ENCODE results near the gene FXYD2.
"Not testable (repeated sequence)": the region's sequence is repeated elsewhere in the genome, so short reads cannot be mapped to it uniquely, and the experiment has no call there.

The FXYD2 gene

GRCh38 chr11:117824571-117825537 lies at the start of gene FXYD2:
Gene FXYD2 (minus strand): TSS chr11:117824744. CDS start chr11:117824678, 66 bp downstream.
- DNase-seq (ENCODE audit: low read depth in 2 of 2): no peak

GRCh38 chr11:117873828-117874125 lies 49.2 kb upstream of the FXYD2 start:
- no peak for DNase-seq (ENCODE audit: low read depth in 2 of 2)

DNA sequence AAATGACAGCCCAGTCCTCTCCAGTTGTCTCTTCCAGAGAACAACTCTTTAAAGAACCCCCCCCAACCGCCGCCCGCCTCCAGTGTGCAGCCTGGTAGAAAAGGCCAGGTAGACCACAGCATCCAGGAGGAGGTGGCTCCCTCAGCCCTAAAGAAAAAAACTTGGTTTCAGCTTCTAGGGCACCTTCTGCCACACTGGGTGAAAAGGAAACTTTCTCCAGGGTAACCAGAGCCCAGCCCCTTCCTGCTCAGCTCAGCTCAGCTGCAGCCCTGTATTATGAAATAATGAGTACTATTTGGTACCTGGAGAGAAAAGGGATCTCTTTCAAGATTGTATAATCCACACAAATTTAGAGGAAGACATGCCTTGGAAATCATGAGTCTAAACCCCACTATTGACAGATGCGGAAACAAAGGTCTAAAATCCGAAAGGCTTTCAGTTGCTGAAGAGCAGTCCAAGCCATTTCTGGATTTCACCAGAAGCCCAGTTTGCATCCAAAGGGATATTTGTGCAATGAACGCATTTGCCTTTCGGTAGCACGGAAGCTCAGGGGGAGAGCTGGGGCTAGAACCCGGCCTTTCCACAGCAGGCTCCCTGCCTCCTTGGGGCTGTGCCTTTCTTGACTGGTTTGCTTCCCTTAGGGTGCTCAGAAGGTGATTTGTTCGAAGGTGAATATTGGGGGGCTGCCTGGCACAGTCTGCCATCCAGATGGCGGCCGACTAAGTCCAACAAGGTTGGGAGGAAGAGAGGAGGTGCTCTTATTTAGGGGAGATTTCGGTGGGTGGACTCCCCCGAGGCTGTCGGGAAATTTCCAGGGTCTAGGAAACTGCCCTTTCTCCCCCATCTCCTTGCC lies 48.7 kb upstream of the FXYD2 start:
- DNase-seq (ENCODE audit: low read depth in 2 of 2): no peak

DNA sequence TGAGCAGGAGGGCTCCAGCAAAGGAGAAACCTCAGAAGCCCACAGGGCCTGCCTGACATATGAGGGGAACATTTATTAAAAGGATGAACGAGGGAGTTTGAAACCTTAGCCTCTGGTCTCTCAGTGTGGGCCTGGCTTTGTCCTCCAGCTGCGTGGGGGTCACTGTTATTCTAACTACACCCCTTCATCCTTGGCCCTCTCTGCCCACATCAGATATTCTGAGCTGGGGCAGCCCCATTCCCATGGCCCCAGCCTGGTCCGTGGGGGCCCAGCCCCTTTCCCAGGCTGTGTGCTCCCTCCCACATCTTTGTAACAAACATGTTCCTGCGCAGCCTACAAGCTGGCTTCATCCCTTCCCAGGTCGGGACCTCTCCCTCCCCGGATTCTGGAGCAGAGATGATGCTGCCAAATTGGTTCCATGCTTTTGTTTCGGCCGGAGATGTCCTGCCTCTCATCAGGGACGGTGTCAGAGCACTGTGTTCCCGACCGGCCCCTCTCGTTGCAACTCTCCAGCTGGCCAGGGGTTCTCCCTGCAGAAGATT lies 47.9 kb upstream of the FXYD2 start:
- DNase-seq (ENCODE audit: low read depth in 2 of 2): no peak

DNA sequence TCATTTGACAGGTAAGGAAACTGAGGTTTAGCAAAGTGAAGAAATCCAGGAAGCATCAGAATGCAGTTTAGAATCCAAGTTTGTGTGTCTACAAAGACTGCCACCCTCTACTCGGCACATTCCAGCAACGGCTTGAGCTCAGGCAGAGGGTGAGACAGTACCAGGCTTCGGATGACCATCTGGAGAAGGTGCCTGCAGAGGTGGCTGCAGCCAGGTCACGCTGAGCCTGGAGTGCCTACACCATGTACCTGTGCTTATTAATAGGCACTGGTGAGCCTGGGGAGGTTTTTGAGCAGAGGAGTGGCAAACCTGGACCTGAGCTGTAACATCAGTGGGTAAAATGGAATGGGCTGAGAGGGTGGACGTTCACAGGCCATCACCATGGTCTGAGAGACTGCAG lies 47.2 kb upstream of the FXYD2 start:
- DNase-seq (ENCODE audit: low read depth in 2 of 2): no peak

DNA sequence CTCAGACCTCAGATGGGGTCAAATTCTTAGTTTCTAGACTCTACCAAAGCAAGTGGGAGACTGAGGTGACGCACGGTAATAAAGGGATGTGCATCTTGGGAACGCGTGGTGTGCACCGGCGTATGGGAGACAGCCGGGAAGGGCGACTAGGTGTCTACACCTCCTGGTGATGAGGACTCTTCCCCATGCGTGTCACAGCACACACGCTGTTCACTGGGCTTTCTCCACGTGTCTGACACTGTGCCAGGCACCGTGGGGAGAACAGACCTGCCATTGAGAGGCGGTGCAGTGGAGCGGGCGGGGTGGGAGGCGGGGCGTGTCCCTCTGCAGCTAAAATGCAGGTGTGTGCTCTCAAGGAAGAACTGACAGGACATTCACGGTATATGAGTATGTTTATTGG lies 46.6 kb upstream of the FXYD2 start:
- no peak for DNase-seq (ENCODE audit: low read depth in 2 of 2)

DNA sequence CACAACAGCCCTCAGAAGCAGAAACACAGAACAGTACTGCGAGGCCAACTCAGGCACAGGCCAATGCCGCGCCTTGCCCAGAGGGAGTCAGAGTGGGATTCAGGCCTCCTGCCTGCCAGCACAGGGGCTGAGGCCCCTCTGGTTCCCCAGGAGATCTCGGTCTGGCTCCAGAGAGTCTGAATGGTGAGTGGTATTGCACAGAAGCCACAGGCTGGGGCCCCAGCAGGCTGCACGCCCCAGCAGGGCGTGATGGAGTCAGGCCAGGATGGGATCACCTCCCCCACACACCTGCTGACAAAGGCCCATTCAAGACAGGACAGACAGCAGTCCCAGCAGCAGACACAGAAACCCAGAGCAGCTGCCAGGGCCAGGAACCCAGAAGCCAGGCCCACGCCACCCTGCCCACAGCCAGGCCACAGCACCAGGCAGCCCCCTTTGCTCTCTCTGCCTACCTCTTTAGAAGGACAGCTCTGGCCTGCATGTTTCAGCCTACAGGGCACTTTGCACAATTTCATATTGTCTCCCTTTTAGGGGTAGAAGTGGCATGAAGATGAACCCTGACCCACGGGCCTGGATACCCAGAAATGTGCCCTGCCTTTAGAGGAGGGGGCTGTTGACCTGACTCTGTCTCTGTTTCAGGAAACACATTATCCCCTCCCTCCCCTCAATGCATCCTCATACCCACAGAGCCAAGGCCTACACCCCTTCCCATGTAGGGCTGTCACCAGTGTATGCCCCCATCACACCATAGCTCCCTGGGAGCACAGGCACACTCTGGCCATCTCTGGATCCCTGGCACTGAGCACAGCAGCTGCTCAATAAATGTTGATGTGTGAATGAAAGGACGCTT lies 45.8 kb upstream of the FXYD2 start:
- no peak for DNase-seq (ENCODE audit: low read depth in 2 of 2)

DNA sequence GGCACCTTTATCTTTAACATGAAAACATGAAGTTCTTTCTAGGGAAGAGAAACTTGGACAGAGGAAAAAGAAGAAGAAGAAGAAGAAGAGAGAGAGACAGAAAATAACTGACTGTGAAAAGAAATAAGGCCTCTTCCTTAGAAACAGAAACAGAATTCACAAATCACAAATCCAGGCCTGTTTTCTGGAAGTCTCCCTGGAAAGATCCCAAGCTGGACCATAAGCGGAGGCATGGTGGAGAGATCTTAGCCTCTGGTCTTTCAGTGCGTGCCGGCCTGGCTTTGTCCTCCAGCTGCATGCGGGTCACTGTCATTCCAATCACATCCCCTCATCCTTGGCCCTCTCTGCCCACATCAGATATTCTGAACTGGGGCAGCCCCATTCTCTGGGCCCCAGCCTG lies 45.1 kb upstream of the FXYD2 start:
- DNase-seq (ENCODE audit: low read depth in 2 of 2): no peak

DNA sequence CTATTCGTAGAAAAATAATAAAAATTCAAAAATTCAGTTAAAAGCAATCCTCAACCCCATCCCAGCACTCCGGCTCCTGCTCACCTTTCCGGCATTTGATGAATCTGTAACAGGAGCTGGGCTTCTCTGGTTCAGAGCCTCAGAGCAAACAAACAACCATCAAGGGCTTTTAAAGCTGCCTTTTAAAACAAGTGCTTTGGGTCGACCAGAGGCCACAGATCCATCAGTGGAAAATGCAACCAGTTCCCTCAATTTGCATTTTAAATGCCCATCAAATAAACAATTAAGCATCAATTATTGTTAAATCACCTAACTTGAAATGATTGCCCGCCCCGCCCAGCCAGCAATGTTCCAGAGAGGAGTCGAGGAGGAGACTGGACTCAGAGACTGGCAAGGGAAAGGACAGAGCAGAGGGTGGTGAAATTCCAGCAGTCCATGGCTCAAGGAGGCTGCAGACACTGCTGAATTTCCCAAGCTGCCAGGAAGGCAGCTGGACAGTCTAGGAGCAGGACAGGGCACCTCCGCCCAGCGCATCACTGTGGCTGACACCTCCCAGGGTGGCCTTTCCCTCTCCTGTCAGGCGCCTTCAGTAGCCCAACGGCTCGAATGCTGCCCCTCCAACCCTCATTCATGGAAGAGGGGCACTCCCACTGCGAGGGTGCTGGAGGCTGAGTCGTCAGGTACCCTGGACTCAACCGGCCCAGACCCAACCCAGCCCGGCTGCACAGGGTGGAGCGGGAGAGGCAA lies 44.4 kb upstream of the FXYD2 start:
- DNase-seq (ENCODE audit: low read depth in 2 of 2): no peak

DNA sequence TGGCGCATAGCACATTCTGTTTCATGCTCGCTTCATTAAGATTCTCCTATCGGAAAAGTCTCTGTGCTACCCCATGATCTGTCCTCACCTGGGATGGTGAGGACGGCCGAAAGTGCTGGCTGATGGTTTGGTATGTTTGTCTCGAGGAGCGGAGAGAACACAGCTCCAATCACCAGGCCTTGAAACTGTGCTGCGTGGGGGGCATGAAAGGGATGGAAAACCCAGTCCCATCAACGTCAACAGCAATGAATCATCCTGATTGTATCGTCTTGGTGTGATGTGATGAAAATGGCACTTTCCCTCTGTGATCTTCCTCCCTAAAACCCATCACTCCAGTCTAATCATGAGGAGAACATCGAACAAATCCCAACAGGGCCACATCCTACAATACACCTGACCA lies 43.5 kb upstream of the FXYD2 start:
- no peak for DNase-seq (ENCODE audit: low read depth in 2 of 2)

- no peak for DNase-seq (ENCODE audit: low read depth in 2 of 2)
Observed at GRCh38 chr11:117866526-117866925, 42.0 kb upstream of the FXYD2 start.

- not testable (repeated sequence) for DNase-seq (ENCODE audit: low read depth in 2 of 2)
Observed at GRCh38 chr11:117865546-117865945, 41.0 kb upstream of the FXYD2 start.

- DNase-seq (ENCODE audit: low read depth in 2 of 2): no peak
Observed at GRCh38 chr11:117863383-117863782, 38.8 kb upstream of the FXYD2 start.

DNA sequence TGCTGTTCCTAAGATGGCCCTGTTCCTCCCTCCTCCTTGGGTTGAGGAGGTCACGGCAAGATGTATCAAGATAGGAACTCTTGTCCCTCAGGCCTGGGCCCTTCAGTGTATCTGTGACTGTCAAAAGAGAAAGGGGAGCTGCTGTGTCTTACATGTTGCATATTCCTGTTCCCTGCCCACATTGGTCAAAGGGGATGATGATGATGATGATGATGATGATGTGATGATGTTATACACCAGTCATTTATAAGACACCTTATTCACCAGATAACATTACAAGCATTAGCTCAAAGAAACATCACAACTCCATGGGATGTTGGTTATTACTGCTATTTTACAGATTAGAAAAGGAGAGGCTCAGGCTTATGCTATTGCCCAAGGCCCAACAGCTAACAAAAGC lies 38.2 kb upstream of the FXYD2 start:
- DNase-seq (ENCODE audit: low read depth in 2 of 2): no peak

- no peak for DNase-seq (ENCODE audit: low read depth in 2 of 2)
Observed at GRCh38 chr11:117862019-117862725, 37.6 kb upstream of the FXYD2 start.

DNA sequence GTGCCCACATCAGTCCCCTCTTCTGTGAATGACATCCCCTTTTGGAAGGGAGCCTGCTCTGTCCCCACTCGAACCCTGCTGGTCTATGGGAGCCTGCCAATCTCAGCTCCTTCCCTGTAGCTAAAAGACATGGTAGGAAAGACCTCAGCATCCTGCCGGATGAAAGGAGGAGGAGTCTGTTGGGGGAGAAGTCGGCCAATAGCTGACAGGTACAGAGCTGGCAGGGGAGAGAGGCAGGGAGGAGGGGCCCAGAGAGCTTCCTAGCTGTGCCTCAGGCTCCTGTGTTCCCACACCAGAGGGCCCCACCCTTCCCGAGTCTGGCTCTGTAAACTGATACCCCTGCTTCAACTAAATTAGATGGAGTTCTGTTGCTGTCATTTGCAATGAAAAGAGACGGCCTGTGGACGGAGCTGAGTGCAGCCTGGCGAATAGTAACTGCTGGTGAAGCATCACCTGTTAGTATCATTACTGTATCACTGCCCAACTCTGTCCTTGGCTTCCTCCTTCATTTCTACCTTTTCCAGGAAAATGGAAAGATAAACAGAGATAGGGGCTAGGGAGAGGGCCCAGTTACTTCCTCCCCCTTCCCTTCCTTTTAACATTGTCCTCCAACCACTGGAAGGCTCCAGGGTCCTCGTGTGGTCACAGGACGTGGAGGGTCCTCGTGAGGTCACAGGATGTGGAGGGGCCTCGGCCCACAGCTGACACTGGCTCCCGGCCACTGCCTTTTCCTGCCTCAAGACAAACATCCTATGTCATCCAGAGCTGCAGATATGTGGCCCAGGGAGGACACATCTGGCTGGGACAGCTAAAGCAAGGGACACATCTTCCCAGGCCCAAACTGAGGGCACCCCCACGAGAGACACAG lies 36.8 kb upstream of the FXYD2 start:
- DNase-seq (ENCODE audit: low read depth in 2 of 2): no peak

DNA sequence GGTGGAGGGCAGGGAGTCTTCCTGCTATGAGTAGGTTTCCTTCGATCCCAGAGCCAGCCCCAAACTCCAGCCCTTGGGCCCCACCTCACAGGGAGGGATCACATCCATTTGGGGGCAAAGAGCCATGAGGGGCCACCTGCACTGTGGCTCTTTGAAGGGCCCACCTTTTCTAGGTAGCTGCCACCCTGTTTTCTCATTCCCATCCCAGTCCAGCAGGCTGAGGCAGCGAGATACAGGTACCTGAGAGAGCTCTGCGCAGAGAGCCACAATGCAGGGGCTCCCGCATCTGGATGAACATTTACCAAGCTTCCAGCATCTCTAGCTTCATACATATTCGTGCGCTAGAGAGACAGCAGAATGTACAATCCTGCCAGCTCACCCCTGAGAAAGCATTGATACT lies 35.6 kb upstream of the FXYD2 start:
- no peak for DNase-seq (ENCODE audit: low read depth in 2 of 2)

DNA sequence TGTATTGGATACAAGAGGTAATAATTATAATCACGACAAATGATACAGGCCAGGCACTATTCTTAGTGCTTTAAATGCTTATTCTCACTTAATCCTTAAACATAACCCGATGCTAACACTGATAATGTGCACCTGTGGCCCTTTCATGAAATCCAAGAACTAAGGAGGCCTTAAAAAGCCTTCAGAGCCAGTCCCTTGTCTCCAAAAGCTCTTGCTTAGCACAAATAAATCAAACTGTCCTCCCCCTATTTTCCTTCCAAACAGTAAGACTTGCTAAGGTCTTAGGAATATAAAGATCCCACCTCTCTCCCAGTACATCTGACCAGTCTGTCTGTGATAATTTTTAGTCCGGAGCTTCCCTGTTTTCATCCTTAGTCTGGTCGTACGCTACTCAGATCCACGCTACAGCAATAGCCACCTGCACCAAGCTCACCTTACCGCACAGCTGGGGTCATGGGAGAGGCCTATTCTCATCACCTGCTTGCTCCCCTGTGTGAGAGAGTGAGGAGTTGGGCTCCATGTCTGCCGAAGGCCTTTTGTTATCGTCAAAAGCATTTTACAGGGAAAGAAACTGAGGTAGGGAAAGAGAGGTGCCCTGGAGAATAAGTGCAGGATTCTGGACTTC lies 35.1 kb upstream of the FXYD2 start:
- DNase-seq (ENCODE audit: low read depth in 2 of 2): no peak

DNA sequence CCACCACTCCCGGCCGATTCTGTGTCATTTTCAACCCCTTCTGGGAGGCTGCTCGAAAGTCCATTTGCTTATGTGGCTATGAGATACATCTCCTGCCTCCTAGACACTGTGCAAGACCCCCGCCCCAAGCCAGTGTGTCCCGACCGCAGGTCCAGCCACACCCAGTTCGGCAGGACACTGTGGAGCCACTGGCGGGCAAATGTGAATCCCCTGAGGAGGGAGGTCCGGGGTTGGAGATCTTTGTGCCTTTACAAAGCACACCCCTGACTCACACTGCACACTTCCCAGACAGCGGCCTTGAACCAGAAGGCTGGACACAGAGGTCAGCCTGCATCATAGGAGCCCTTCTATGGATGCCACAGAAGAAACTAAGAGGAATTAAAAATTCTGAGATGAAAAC lies 34.5 kb upstream of the FXYD2 start:
- no peak for DNase-seq (ENCODE audit: low read depth in 2 of 2)

Measured in stimulated activated CD8-positive, alpha-beta memory T cell treated with anti-CD3 and anti-CD28 coated beads, Interleukin-7, amount 100 ng/mL, for 4 hours (primary cell).